PC-9 (cell line): Measurements from ENCODE around the gene SCD5. TPM values are rescaled to one million over a fixed set of nuclear protein-coding genes. Genes with fewer than 3 reads are reported as not detected.

ENCODE experiments used
- BruUV-seq: library from RNA; stranded (reverse); fragments of 400-500 nt; replicated peaks from 2 replicates; lab custom pipeline; 2021; lab: Mats Ljungman, UMichigan
- CTCF ChIA-PET: fragments of 300-600 bp; sonication (Branson Sonifier 250); formaldehyde crosslinking; loops from one replicate; lab custom pipeline; 2022; ENCODE audit warnings: antibody characterized with exemption; lab: Charles Lee
- POLR2A ChIA-PET: fragments of 300-600 bp; sonication (Branson Sonifier 250); formaldehyde crosslinking; loops from one replicate; lab custom pipeline; 2022; ENCODE audit warnings: antibody characterized with exemption; ENCODE audit not compliant: unreplicated experiment; lab: Charles Lee
- DNase-seq, 2 experiments: peaks; one replicate each; pipeline versions ENCODE4 v3.0.0 to v3.0.0-alpha.2; 2015 to 2022; ENCODE audit warnings: mixed read lengths in 1 of 2
- H2AFZ ChIP-seq: fragments of 200-600 bp; sonication (generic); 2 replicates; pipeline ENCODE4 v1.8.1; 2017; ENCODE audit warnings: antibody characterized with exemption
- H3F3A ChIP-seq: fragments of 200-600 bp; sonication (generic); 2 replicates; pipeline ENCODE4 v1.8.1; 2017; ENCODE audit warnings: antibody characterized with exemption, mild to moderate bottlenecking, low read depth; ENCODE audit not compliant: insufficient read depth
- H3K27ac ChIP-seq: fragments of 200-600 bp; sonication (generic); 2 replicates; pipeline ENCODE4 v1.6.1; 2016; ENCODE audit warnings: mixed run types
- H3K27me3 ChIP-seq: fragments of 200-600 bp; sonication (generic); 2 replicates; pipeline ENCODE4 v1.6.1; 2016; ENCODE audit warnings: low read depth, mixed run types; ENCODE audit not compliant: insufficient read depth
- H3K36me3 ChIP-seq: fragments of 200-600 bp; sonication (generic); 2 replicates; pipeline ENCODE4 v1.6.1; 2016; ENCODE audit warnings: low read depth, mixed run types
- H3K4me1 ChIP-seq: fragments of 200-600 bp; sonication (generic); replicated peaks from 2 replicates; pipeline ENCODE4 v1.6.1; 2016; ENCODE audit warnings: mixed run types; ENCODE audit not compliant: insufficient read depth
- H3K4me2 ChIP-seq: fragments of 200-600 bp; sonication (generic); 2 replicates; pipeline ENCODE4 v1.6.1; 2017; ENCODE audit warnings: mixed run types
- H3K4me3 ChIP-seq: fragments of 200-600 bp; sonication (generic); 2 replicates; pipeline ENCODE4 v1.6.1; 2016; ENCODE audit warnings: mixed run types
- H3K79me2 ChIP-seq: fragments of 200-600 bp; sonication (generic); 2 replicates; pipeline ENCODE4 v1.6.1; 2017; ENCODE audit warnings: low read depth, mixed run types
- H3K9me2 ChIP-seq: fragments of 200-600 bp; sonication (generic); 2 replicates; pipeline ENCODE4 v1.8.1; 2017; ENCODE audit warnings: mild to moderate bottlenecking; ENCODE audit not compliant: insufficient read depth
- H3K9me3 ChIP-seq: fragments of 200-600 bp; sonication (generic); 2 replicates; pipeline ENCODE4 v1.8.1; 2016; ENCODE audit warnings: low read depth; ENCODE audit not compliant: insufficient read depth
- H4K20me1 ChIP-seq: fragments of 200-600 bp; sonication (generic); 2 replicates; pipeline ENCODE4 v1.8.1; 2017; ENCODE audit not compliant: insufficient read depth
- EZH2 ChIP-seq: fragments of 200-600 bp; sonication (generic); IDR thresholded peaks from 2 replicates; pipeline ENCODE4 v1.8.0; 2017; ENCODE audit warnings: antibody characterized with exemption, low read depth
- intact Hi-C: fragments of 100-400 bp; cut with micrococcal nuclease; formaldehyde crosslinking; loops from one replicate; pipeline ENCODE4 v1.10.0; 2022; ENCODE audit not compliant: unreplicated experiment
- total RNA-seq: library from RNA; stranded (reverse); gene quantifications from 2 replicates; pipeline ENCODE4 v1.2.3, GENCODE V29; 2021
- TF ChIP-seq, protein P1 (sequence below): fragments of 200-600 bp; sonication (generic); conservative IDR thresholded peaks from 2 replicates; pipeline ENCODE4 v1.6.1; 2017; ENCODE audit warnings: mixed run types, antibody characterized with exemption, mild to moderate bottlenecking, moderate library complexity

Gene SCD5
- total RNA-seq, 1 experiment from 2014 or later = 34.3 TPM

DNA sequence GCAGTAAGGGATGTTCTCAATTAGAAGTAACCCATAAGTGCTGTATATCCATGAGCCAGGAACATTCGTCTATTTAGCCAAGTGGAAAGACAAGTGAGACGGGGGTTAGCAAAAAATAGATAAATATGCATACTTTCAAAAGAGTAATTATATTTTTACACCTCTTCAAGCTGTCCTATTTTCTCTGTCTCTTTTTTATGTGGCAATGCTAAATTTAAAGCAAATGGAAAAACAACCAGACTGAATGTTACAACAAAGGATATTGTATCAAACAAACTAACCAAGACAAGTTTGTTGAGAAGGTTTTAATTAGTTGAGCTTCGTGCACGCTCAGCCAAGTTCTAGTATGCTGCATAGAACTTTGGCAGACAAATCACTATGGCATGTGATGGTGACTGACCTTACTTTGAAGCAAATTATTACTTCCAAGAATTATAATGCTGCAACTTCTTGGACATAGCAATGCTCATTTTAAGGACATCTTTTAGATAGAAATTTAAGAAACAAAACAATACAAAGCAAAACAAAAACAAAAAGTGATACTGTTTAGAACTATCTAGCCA is 175.4 kb downstream of the SCD5 start:
- H3K4me3 ChIP-seq = no peak overlapping the region
- H2AFZ ChIP-seq = no peak overlapping the region
- no peak overlapping the region for H3K4me2 ChIP-seq
- no peaks in the 10 kb centered on the region for H3K27me3 ChIP-seq
- TF ChIP-seq EZH2 = no peak
- TF ChIP-seq, protein P1, sequence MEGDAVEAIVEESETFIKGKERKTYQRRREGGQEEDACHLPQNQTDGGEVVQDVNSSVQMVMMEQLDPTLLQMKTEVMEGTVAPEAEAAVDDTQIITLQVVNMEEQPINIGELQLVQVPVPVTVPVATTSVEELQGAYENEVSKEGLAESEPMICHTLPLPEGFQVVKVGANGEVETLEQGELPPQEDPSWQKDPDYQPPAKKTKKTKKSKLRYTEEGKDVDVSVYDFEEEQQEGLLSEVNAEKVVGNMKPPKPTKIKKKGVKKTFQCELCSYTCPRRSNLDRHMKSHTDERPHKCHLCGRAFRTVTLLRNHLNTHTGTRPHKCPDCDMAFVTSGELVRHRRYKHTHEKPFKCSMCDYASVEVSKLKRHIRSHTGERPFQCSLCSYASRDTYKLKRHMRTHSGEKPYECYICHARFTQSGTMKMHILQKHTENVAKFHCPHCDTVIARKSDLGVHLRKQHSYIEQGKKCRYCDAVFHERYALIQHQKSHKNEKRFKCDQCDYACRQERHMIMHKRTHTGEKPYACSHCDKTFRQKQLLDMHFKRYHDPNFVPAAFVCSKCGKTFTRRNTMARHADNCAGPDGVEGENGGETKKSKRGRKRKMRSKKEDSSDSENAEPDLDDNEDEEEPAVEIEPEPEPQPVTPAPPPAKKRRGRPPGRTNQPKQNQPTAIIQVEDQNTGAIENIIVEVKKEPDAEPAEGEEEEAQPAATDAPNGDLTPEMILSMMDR = no peak
- no peaks in the 10 kb centered on the region for H3K9me3 ChIP-seq
- CTCF ChIA-PET = interaction anchor here (0.6 kb wide), 1 partner anchor 28 kb away, joined by 3 read pairs; no protein-coding TSS in a partner anchor
- H3K36me3 ChIP-seq = no peaks in the 10 kb centered on the region
- no peak overlapping the region for H3K27ac ChIP-seq
- no peaks in the 10 kb centered on the region for H3K79me2 ChIP-seq
- no peak for DNase-seq
- H3F3A ChIP-seq = no peaks in the 10 kb centered on the region
- no TSS peak for BruUV-seq
- no peaks in the 10 kb centered on the region for H3K9me2 ChIP-seq
- intact Hi-C loops = no loop called here
- no peaks in the 10 kb centered on the region for H3K4me1 ChIP-seq
- H4K20me1 ChIP-seq = no peaks in the 10 kb centered on the region
- POLR2A ChIA-PET = no interaction called here

DNA sequence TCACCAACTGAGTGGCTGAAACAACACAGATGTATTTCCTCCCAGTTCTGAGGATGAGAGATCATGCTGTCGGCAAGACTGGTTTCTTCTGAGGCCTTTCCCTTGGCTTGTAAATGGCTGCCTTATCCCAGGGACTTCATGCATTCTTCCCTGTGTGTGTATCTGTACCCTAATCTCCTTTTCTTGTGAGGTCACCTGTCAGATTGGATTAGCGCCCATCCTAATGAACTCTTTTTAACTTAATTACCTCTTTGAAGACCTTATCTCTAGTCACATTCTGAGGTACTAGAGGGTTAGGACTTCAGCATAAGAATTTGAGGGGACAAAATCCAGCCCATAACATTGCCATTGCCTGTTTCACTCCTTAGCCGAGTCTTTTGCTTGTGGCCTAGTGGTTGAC is 177.3 kb downstream of the SCD5 start:
- H3K36me3 ChIP-seq = no peaks in the 10 kb centered on the region
- no peak overlapping the region for H3K4me3 ChIP-seq
- no peaks in the 10 kb centered on the region for H3F3A ChIP-seq
- no peaks in the 10 kb centered on the region for H3K9me3 ChIP-seq
- no peak for TF ChIP-seq EZH2
- H3K9me2 ChIP-seq = no peaks in the 10 kb centered on the region
- no peak overlapping the region for H2AFZ ChIP-seq
- H3K4me1 ChIP-seq = no peaks in the 10 kb centered on the region
- POLR2A ChIA-PET = no interaction called here
- BruUV-seq = no TSS peak
- no peaks in the 10 kb centered on the region for H3K79me2 ChIP-seq
- CTCF ChIA-PET = no interaction called here
- no peak overlapping the region for H3K27ac ChIP-seq
- intact Hi-C loops = no loop called here
- H3K4me2 ChIP-seq = no peak overlapping the region
- H3K27me3 ChIP-seq = no peaks in the 10 kb centered on the region
- H4K20me1 ChIP-seq = no peaks in the 10 kb centered on the region
- no peak for DNase-seq

DNA sequence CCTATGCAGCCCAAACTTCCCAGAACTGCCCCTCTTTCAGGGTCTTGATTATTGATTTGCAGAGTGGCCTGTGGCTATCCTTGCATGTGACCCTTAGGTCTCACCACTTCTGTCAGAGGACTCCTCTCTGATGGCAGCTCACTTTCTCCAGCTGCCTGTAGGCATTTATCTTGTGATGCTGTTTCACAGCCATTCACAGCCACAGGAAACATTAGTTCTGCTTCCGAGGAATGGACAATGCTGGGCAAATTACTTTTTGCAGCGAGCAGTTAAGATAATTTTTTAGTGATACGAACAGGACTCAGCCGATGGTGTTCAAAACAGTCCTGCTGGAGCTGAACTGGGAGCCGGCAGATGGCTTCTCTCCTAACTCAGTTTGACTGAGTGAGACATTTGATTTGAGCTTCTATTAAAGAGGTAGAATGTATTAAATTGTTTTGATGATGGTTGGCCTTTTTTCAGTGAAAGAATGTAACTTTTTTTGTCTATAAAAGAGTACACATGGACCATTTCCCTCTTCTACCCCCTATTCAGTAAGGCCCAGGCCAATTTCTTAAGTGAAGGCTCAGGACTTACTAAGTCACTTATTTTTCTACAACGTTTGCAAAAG is 178.4 kb downstream of the SCD5 start:
- Histone ChIP-seq H3K9me2 (no peaks in the 10 kb centered on the region), H3K4me3 (no peak overlapping the region), H3K4me1 (no peaks in the 10 kb centered on the region), H3K27ac (no peak overlapping the region), H3K79me2 (no peaks in the 10 kb centered on the region), H4K20me1 (no peaks in the 10 kb centered on the region), H3K9me3 (no peaks in the 10 kb centered on the region), H3F3A (no peaks in the 10 kb centered on the region), H3K36me3 (no peaks in the 10 kb centered on the region), H3K4me2 (no peak overlapping the region), H2AFZ (no peak overlapping the region), H3K27me3 (no peaks in the 10 kb centered on the region)
- no TSS peak for BruUV-seq
- TF ChIP-seq, protein P1 = no peak
- no peak for TF ChIP-seq EZH2
- DNase-seq = no peak
- ChIA-PET POLR2A (no interaction called here), CTCF (no interaction called here)
- intact Hi-C loops = no loop called here
